Epithelial cell of esophagus (primary cell): ENCODE measurements around the gene GLRX2.
"Not testable (repeated sequence)": the region's sequence is repeated elsewhere in the genome, so short reads cannot be mapped to it uniquely, and the experiment has no call there.

Experiments used
- DNase-seq: peaks from one replicate; pipeline ENCODE4 v3.0.0; 2010; ENCODE audit warnings: low read depth
- H3K4me3 ChIP-seq: 2 replicates; pipeline ENCODE4 v1.5.1; 2011; ENCODE audit warnings: mild to moderate bottlenecking, low read length, control low read depth
- CTCF ChIP-seq: IDR thresholded peaks from 2 replicates; pipeline ENCODE4 v1.5.1; 2011; ENCODE audit warnings: low read depth, mild to moderate bottlenecking, low read length, control low read depth, inconsistent platforms; ENCODE audit not compliant: insufficient read depth; ENCODE audit errors: missing control alignments

GLRX2 gene

DNA sequence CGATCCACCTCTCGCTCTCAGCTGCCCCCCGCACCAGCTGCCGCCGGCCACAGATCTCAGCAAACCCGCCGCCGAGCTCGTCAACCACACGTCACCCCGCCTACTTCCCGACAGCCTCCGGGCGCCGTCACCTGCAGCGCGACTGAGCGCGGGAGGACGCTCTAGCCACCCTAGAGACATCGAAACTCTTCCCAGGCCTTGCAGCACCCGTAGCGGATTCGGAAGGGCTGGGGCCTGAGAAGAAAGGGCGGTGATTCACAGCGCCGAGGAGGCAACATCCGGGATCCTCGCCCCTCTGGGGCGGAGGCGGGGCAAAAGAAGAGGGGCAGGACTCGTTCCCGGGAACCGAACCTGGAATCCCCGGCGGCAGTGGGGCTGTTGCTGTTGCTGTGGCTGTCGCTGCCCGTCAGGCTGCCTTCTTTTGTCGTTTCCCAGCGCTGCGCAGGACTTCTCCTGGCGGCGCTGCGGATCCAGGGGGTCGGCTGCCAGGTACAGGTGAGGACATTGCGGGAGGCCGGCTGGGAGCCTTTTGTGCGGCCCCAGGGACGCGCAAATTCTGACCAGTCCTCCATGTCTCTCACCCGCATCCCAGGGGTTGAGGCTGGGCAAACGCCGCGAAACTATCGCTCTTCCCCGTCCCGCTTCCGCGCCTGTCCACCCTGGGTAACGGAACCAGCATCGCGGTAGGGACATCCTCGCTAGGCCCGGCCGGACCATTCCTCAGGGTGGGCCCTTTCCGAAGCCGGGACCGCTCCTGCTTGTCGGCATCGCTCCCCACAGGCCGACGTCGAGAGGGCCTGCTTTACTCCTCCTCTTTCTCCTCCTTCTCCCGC, 45.7 kb downstream of the GLRX2 start, which contains the start of the genes RO60 and UCHL5:
TSS of gene RO60 (plus strand) at position 331 of the 833 bp plus-strand sequence. CDS start 9,443 bp downstream, outside the sequence.
TSS of gene UCHL5 (minus strand) at position 79 of the 833 bp plus-strand sequence. CDS start 100 bp downstream, outside the sequence.
- peak; percentile 99 for DNase-seq
- peak within 1 kb of the TSS; percentile 86 for H3K4me3 ChIP-seq
- TF ChIP-seq CTCF, result no peak

DNA sequence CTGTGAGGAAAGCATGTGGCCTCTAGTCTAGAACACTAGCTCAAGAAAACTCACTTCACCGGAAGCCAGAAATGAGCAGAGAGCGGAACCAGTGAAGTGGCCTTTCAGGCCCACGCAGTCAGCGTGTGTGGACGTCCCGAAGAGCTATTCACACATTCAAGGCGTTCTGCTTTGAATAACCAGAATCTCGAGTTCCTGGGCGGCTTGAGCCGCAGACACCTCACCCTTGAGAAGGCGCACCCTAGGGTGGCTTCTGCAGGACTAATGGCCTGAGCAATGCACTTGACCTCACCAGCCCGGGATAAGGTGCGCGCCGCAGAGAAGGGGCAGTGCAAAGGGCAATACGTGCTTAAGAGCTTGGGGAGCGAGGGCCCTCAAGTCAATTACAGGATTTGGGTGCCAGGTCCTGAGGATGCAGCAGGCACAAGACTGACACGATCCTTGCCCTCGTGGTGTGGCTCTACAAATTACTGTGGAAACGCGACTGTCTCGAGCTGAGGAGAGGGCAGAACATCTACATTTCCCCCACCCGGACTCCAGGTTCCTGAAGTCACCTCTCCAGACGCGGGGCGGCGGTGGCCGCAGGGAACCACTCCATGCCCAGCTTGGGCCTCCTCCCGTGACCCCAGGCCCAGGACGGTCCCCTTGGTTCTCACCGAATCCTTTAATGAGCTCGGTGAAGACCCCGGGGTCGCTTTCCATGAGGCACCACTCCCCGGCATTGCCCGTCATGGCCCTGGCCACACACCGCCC, 46.5 kb downstream of the GLRX2 start:
- no peak for TF ChIP-seq CTCF
- peak overlapping the region; percentile 86 for H3K4me3 ChIP-seq
- peak; percentile 64 for DNase-seq

DNA sequence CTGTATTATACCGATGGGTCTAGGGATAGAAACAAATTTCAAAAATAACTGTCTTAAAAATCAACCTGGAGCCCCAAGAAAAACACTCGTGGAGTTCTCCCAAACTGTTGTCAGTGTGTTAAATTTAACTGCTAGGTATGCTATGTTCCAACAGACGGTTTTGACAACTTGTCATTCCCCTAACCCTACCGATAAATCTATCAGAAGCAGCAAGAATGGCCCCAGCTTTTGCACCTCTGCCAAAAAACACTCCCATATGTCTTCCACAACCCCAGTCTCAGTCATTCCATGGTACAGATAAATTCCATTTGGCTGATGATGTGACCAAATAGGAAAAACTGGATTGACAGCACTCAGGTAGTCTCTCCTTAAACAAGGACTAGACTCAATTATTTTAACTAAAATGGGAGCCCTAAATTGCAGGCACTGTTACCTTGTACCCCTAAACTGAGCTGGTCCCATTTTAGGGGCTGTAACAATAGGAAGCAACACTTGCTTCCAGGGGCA, 51.0 kb downstream of the GLRX2 start:
- H3K4me3 ChIP-seq, result no peak overlapping the region
- no peak for TF ChIP-seq CTCF
- peak; percentile 51 for DNase-seq

DNA sequence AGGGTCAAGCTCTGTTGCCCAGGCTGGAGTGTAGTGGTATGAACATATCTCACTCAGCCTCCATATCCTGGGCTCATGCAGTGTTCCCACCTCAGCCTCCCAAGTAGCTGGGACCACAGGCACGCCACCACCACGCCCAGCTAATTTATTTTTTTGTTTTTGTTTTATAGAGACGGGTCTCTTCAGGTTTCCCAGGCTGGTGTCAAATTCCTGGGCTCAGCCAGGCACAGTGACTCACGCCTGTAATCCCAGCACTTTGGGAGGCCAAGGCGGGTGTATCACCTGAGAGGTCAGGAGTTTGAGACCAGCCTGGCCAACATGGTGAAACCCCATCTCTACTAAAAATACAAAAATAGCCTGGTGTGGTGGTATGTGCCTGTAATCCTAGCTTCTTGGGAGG, 56.3 kb downstream of the GLRX2 start:
- H3K4me3 ChIP-seq, DNase-seq: not testable (repeated sequence)
